K562 (cell line): ENCODE results near the gene CHML. TPM values are rescaled to one million over a fixed set of nuclear protein-coding genes. Genes with fewer than 3 reads are reported as not detected.

Source experiments
- ATAC-seq: fragments of 200-7000 bp; cut with Tn5 transposase; 3 replicates; pipeline ENCODE4 v1.9.1; 2020; ENCODE audit warnings: moderate library complexity
- BruUV-seq: library from RNA; stranded (reverse); fragments of 400-500 nt; replicated peaks from 2 replicates; lab custom pipeline; 2021; lab: Mats Ljungman, UMichigan
- CTCF ChIA-PET: fragments of 300-600 bp; formaldehyde crosslinking; extraction: SDS; loops from one replicate; lab custom pipeline; 2021; ENCODE audit warnings: low intra/inter-chr PET ratio; lab: Yijun Ruan, JAX
- POLR2A ChIA-PET: fragments of 300-600, 350-650 bp; sonication (Branson Sonifier 250); formaldehyde crosslinking; extraction: SDS; loops from one replicate; lab custom pipeline; 2021; ENCODE audit warnings: antibody characterized with exemption, inconsistent platforms; lab: Yijun Ruan, JAX
- DNase-seq, 4 experiments: peaks; one replicate each; pipeline versions ENCODE4 v3.0.0 to v3.0.0-alpha.2; 2011 to 2018; ENCODE audit warnings: low spot score in 3 of 4, mixed read lengths in 3 of 4; ENCODE audit errors: extremely low read depth in 1 of 4
- FAIRE-seq: peaks from 2 replicates; lab custom pipeline; 2011; peaks lifted over from hg19 to GRCh38; lab: Jason Lieb, UNC
- H2AFZ ChIP-seq: 2 replicates; pipeline ENCODE4 v1.6.0; 2011; ENCODE audit warnings: low read depth, low read length, control low read depth, inconsistent platforms
- H3K27ac ChIP-seq: fragments of 200-600 bp; 3 replicates; pipeline ENCODE4 v1.8.0; 2011; ENCODE audit warnings: low read depth, mild to moderate bottlenecking, control low read depth, inconsistent platforms, low read length, moderate library complexity, mixed read lengths; ENCODE audit errors: extremely low read depth
- H3K27me3 ChIP-seq, 2 experiments: fragments of 300-600 bp in 1 of 2; 2 replicates in 1 of 2; 3 replicates in 1 of 2; pipeline versions ENCODE4 v1.6.0 to v1.8.0; 2011; ENCODE audit warnings: inconsistent platforms in 2 of 2, low read length in 2 of 2, mild to moderate bottlenecking in 1 of 2, mixed read lengths in 1 of 2, moderate library complexity in 1 of 2; ENCODE audit not compliant: control insufficient read depth in 2 of 2, insufficient read depth in 2 of 2
- H3K36me3 ChIP-seq: fragments of 300-600 bp; 3 replicates; pipeline ENCODE4 v1.8.0; 2011; ENCODE audit warnings: mild to moderate bottlenecking, low read length, inconsistent platforms; ENCODE audit not compliant: control insufficient read depth, insufficient read depth
- H3K4me1 ChIP-seq, 2 experiments: fragments of 200-600 bp in 1 of 2; replicated peaks in 1 of 2; 2 replicates in 1 of 2; 3 replicates in 1 of 2; pipeline versions ENCODE4 v1.5.1 to v1.8.0; 2011; ENCODE audit warnings: inconsistent platforms in 2 of 2, low read length in 2 of 2, mild to moderate bottlenecking in 1 of 2, mixed read lengths in 1 of 2, moderate library complexity in 1 of 2; ENCODE audit not compliant: control insufficient read depth in 2 of 2, insufficient read depth in 2 of 2
- H3K4me2 ChIP-seq: 2 replicates; pipeline ENCODE4 v1.6.1; 2011; ENCODE audit warnings: low read length, control low read depth, inconsistent platforms, mixed read lengths; ENCODE audit not compliant: insufficient read depth
- H3K4me3 ChIP-seq: fragments of 200-600 bp; sonication (generic), shearing (Covaris generic); 2 replicates; pipeline ENCODE4 v1.5.1; 2016; ENCODE audit warnings: control low read depth, inconsistent platforms
- H3K79me2 ChIP-seq: fragments of 200-600 bp; 3 replicates; pipeline ENCODE4 v1.8.0; 2011; ENCODE audit warnings: low read length, inconsistent platforms; ENCODE audit not compliant: control insufficient read depth, insufficient read depth
- H3K9ac ChIP-seq, 2 experiments: 2 replicates each; pipeline versions ENCODE4 v1.6.0 to v1.6.1; 2011; ENCODE audit warnings: low read depth in 2 of 2, low read length in 2 of 2, control low read depth in 1 of 2, inconsistent platforms in 1 of 2, mild to moderate bottlenecking in 1 of 2, mixed read lengths in 1 of 2; ENCODE audit not compliant: insufficient read depth in 1 of 2
- H3K9me1 ChIP-seq: one replicate; pipeline ENCODE4 v1.6.0; 2011; ENCODE audit warnings: inconsistent platforms, mild to moderate bottlenecking, low read length, moderate library complexity; ENCODE audit not compliant: control insufficient read depth, insufficient read depth
- H3K9me3 ChIP-seq: replicated peaks from 2 replicates; pipeline ENCODE4 v1.5.1; 2011; ENCODE audit warnings: low read depth, low read length, inconsistent platforms; ENCODE audit not compliant: control insufficient read depth, insufficient read depth
- H4K20me1 ChIP-seq: replicated peaks from 2 replicates; pipeline ENCODE4 v1.6.1; 2011; ENCODE audit warnings: low read length, inconsistent platforms, mixed read lengths; ENCODE audit not compliant: control insufficient read depth, insufficient read depth
- ESRRB ChIP-seq: fragments of 250-450 bp; sonication (Bioruptor Pico); IDR thresholded peaks from 2 replicates; pipeline ENCODE4 v1.5.0; 2020; ENCODE audit warnings: mild to moderate bottlenecking, moderate library complexity, borderline replicate concordance
- MYNN ChIP-seq, 2 experiments: sonication (generic); formaldehyde crosslinking in 1 of 2; IDR thresholded peaks; 2 replicates each; pipeline versions ENCODE4 v1.5.0 to v1.6.1; 2016 to 2020; ENCODE audit warnings: antibody characterized with exemption in 1 of 2, missing genetic modification reagents in 1 of 2
- ZNF121 ChIP-seq: sonication (generic); formaldehyde crosslinking; conservative IDR thresholded peaks from 2 replicates; pipeline ENCODE4 v1.8.0; 2022; ENCODE audit warnings: missing genetic modification reagents
- WGBS: fragments of 100-300 bp; shearing (Covaris generic); methylation state at CpG from one replicate; pipeline ENCODE4 v1.1.6; 2016; ENCODE audit warnings: low coverage, mixed read lengths; ENCODE audit not compliant: insufficient coverage; ENCODE audit errors: missing lambda C conversion rate; 5-methylcytosine and 5-hydroxymethylcytosine counted together
- in situ Hi-C: fragments of 300-500 bp; cut with MboI; formaldehyde crosslinking; loops from 4 replicates; pipeline ENCODE4 v1.15.0; 2018; ENCODE audit warnings: inconsistent platforms, mixed read lengths
- intact Hi-C: fragments of 100-400 bp; cut with micrococcal nuclease; formaldehyde crosslinking; loops from 2 replicates; pipeline ENCODE4 v1.14.2; 2022
- polyA plus RNA-seq, 8 experiments: library from polyadenylated mRNA; depleted of rRNA in 4 of 8; stranded (reverse) in 5 of 8; unstranded in 3 of 8; fragments of >200 nt; fragmentation: Nextera tagmentation in 2 of 8; fragmentation: Illumina TruSeq in 1 of 8; extraction: Ambion mirVana in 2 of 8; extraction: Trizol in 1 of 8; gene quantifications; 2 replicates each; pipeline versions ENCODE4 v1.2.1 to v1.2.3, GENCODE V29; 2011 to 2014; ENCODE audit warnings: inconsistent platforms in 1 of 8, missing spikeins in 1 of 8
- total RNA-seq, 7 experiments: library from RNA; depleted of rRNA in 6 of 7; stranded (reverse); fragments of >200 nt in 6 of 7; fragmentation: Illumina TruSeq in 2 of 7; extraction: Trizol in 2 of 7; gene quantifications; 2 replicates each; pipeline versions ENCODE4 v1.2.1 to v1.2.3, GENCODE V29; 2011 to 2021; ENCODE audit warnings: low replicate concordance in 1 of 7
- TF ChIP-seq, protein P1 (sequence below): fragments of 450-650 bp; IDR thresholded peaks from 2 replicates; pipeline ENCODE4 v1.6.1; 2016; ENCODE audit warnings: low read depth, mild to moderate bottlenecking, moderate library complexity
- TF ChIP-seq, protein P2 (sequence below): fragments of 450-650 bp; IDR thresholded peaks from 2 replicates; pipeline ENCODE4 v1.6.1; 2016; ENCODE audit warnings: low read depth
- TF ChIP-seq, protein P3 (sequence below): sonication (generic); formaldehyde crosslinking; IDR thresholded peaks from 2 replicates; pipeline ENCODE4 v1.9.0; 2022; ENCODE audit warnings: mild to moderate bottlenecking, missing genetic modification reagents

CHML gene
- total and polyA plus RNA-seq, 9 of the 15 experiments (the other 6 are each of a cell fraction or from before 2014, with no cell fraction given) = 13.0 to 88.3 (median 62.8) TPM

DNA sequence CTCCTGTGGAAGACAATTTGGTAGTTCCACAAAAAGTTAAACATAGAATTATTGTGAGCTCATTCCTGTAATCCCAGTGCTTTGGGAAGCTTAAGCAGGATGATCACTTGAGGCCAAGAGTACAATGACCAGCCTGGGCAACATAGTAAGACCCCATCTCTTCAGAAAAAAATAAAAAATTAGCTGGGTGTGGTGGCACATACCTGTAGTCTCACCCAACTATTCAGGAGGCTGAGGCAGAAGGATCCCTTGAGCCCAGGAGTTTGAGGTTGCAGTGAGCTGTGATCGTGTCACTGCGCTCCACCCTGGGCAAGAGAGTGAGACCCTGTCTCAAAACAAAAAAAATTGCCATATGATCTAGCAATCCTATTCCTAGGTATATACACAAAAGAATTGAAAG lies 4.1 kb upstream of the CHML start:
- peaks cover 22% of the 10 kb centered on the region for H3K9me3 ChIP-seq
- in situ Hi-C loops (no loop called here), intact Hi-C loops (no loop called here)
- H2AFZ ChIP-seq = no peak overlapping the region
- H3K9ac ChIP-seq = no peak overlapping the region
- TF ChIP-seq, protein P1, sequence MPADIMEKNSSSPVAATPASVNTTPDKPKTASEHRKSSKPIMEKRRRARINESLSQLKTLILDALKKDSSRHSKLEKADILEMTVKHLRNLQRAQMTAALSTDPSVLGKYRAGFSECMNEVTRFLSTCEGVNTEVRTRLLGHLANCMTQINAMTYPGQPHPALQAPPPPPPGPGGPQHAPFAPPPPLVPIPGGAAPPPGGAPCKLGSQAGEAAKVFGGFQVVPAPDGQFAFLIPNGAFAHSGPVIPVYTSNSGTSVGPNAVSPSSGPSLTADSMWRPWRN = no peak
- TF ChIP-seq ZNF121 (CRISPR knock-in tag) = peak; percentile 68
- H3K79me2 ChIP-seq = peaks cover 8% of the 10 kb centered on the region
- no peak overlapping the region for H3K27ac ChIP-seq
- ChIA-PET CTCF (no interaction called here), POLR2A (interaction anchor here (0.6 to 1.5 kb wide), 3 partner anchors 10 to 1853 kb away, joined by 3 to 4 read pairs (median 4); no protein-coding TSS in a partner anchor)
- FAIRE-seq (no peak), DNase-seq (no peak), ATAC-seq (no peak)
- H3K9me1 ChIP-seq = no peaks in the 10 kb centered on the region
- H3K36me3 ChIP-seq = no peaks in the 10 kb centered on the region
- WGBS = 85% methylated on average over 2 of the region's 2 CpGs
- BruUV-seq = no TSS peak
- H3K27me3 ChIP-seq = no peaks in the 10 kb centered on the region
- no peak overlapping the region for H3K4me2 ChIP-seq
- no peaks in the 10 kb centered on the region for H4K20me1 ChIP-seq
- H3K4me1 ChIP-seq = peaks cover 6 to 7% of the 10 kb centered on the region in 2 experiments
- no peak overlapping the region for H3K4me3 ChIP-seq

DNA sequence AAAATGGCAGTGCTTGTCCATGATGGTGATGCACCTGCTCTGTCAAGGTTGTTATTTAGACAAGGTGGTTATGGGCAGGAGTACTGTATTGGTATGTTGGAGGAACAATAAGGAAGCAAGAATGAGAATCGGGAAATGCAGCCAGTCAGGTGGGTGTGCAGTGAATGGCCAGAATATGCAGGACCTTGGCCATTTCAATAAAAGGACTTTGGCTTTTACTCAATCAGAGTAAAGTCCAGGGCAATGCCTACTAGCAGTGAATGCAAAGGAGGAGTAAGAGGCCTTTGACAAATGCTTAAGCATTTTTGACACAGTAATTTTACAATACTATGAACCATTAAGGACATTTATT lies 2.4 kb upstream of the CHML start:
- CTCF ChIA-PET = no interaction called here
- no peak for FAIRE-seq

More for the DNA sequence above, 2.4 kb upstream of the CHML start:
- no peak overlapping the region for H3K27ac ChIP-seq
- POLR2A ChIA-PET = no interaction called here
- H3K4me1 ChIP-seq = peaks cover 7 to 9% of the 10 kb centered on the region in 2 experiments
- H2AFZ ChIP-seq = no peak overlapping the region
- WGBS = 79% methylated on average over 1 of the region's 1 CpG
- peaks cover 22% of the 10 kb centered on the region for H3K9me3 ChIP-seq
- peaks cover 2% of the 10 kb centered on the region; the same call in 2 of the 3 replicates for H3K36me3 ChIP-seq
- peaks cover 25% of the 10 kb centered on the region for H3K79me2 ChIP-seq
- BruUV-seq = no TSS peak
- no peak overlapping the region for H3K9ac ChIP-seq
- intact Hi-C loops (no loop called here), in situ Hi-C loops (no loop called here)
- H3K9me1 ChIP-seq = no peaks in the 10 kb centered on the region
- H3K4me3 ChIP-seq = no peak overlapping the region
- H3K4me2 ChIP-seq = no peak overlapping the region
- H4K20me1 ChIP-seq = no peaks in the 10 kb centered on the region
- no peak for ATAC-seq
- TF ChIP-seq ESRRB (CRISPR knock-in tag) (no peak), MYNN (IDR thresholded peaks at IDR 0.05) (no peak), MYNN (CRISPR knock-in tag; IDR thresholded peaks at IDR 0.05) (no peak)
- TF ChIP-seq, protein P2, sequence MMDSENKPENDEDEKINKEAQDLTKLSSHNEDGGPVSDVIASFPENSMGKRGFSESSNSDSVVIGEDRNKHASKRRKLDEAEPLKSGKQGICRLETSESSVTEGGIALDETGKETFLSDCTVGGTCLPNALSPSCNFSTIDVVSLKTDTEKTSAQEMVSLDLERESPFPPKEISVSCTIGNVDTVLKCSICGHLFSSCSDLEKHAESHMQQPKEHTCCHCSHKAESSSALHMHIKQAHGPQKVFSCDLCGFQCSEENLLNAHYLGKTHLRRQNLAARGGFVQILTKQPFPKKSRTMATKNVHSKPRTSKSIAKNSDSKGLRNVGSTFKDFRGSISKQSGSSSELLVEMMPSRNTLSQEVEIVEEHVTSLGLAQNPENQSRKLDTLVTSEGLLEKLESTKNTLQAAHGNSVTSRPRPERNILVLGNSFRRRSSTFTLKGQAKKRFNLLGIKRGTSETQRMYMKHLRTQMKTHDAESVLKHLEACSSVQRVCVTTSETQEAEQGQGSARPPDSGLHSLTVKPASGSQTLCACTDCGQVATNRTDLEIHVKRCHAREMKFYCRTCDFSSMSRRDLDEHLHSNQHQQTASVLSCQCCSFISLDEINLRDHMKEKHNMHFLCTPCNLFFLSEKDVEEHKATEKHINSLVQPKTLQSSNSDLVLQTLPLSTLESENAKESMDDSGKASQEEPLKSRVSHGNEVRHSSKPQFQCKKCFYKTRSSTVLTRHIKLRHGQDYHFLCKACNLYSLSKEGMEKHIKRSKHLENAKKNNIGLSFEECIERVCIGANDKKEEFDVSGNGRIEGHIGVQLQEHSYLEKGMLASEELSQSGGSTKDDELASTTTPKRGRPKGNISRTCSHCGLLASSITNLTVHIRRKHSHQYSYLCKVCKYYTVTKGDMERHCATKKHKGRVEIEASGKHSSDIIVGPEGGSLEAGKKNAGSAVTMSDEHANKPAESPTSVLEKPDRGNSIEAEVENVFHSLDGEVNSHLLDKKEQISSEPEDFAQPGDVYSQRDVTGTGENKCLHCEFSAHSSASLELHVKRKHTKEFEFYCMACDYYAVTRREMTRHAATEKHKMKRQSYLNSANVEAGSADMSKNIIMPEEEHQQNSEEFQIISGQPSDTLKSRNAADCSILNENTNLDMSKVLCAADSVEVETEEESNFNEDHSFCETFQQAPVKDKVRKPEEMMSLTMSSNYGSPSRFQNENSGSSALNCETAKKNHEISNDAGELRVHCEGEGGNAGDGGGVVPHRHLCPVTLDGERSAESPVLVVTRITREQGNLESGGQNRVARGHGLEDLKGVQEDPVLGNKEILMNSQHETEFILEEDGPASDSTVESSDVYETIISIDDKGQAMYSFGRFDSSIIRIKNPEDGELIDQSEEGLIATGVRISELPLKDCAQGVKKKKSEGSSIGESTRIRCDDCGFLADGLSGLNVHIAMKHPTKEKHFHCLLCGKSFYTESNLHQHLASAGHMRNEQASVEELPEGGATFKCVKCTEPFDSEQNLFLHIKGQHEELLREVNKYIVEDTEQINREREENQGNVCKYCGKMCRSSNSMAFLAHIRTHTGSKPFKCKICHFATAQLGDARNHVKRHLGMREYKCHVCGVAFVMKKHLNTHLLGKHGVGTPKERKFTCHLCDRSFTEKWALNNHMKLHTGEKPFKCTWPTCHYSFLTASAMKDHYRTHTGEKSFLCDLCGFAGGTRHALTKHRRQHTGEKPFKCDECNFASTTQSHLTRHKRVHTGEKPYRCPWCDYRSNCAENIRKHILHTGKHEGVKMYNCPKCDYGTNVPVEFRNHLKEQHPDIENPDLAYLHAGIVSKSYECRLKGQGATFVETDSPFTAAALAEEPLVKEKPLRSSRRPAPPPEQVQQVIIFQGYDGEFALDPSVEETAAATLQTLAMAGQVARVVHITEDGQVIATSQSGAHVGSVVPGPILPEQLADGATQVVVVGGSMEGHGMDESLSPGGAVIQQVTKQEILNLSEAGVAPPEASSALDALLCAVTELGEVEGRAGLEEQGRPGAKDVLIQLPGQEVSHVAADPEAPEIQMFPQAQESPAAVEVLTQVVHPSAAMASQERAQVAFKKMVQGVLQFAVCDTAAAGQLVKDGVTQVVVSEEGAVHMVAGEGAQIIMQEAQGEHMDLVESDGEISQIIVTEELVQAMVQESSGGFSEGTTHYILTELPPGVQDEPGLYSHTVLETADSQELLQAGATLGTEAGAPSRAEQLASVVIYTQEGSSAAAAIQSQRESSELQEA = no peak
- TF ChIP-seq, protein P3, sequence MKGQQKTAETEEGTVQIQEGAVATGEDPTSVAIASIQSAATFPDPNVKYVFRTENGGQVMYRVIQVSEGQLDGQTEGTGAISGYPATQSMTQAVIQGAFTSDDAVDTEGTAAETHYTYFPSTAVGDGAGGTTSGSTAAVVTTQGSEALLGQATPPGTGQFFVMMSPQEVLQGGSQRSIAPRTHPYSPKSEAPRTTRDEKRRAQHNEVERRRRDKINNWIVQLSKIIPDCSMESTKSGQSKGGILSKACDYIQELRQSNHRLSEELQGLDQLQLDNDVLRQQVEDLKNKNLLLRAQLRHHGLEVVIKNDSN (CRISPR knock-in tag) = no peak
- no peak for DNase-seq
- H3K27me3 ChIP-seq = no peaks in the 10 kb centered on the region
